Liver (tissue), 9 donors: ENCODE results near the gene LOXL4. TPM values are rescaled to one million over a fixed set of nuclear protein-coding genes. Genes with fewer than 3 reads are reported as not detected.

ENCODE experiments used
- DNase-seq: peaks from one replicate; pipeline ENCODE4 v3.0.0-alpha.2; 2017; ENCODE audit warnings: low spot score
- H3K27ac ChIP-seq, 2 donors: one replicate each; pipeline ENCODE4 v1.7.0; 2013; ENCODE audit warnings: inconsistent platforms in 2 of 2, low read length in 2 of 2, control low read depth in 1 of 2, low read depth in 1 of 2, mild to moderate bottlenecking in 1 of 2
- H3K27me3 ChIP-seq, 4 donors: one replicate each; pipeline versions ENCODE4 v1.6.1 to v1.7.0; 2013; ENCODE audit warnings: low read length in 3 of 4, inconsistent platforms in 1 of 4, mild to moderate bottlenecking in 1 of 4, moderate library complexity in 1 of 4; ENCODE audit not compliant: control insufficient read depth in 4 of 4, insufficient read depth in 4 of 4
- H3K36me3 ChIP-seq, 4 donors: one replicate each; pipeline versions ENCODE4 v1.6.1 to v1.7.0; 2013; ENCODE audit warnings: low read length in 3 of 4, mild to moderate bottlenecking in 3 of 4, low read depth in 1 of 4, moderate library complexity in 1 of 4; ENCODE audit not compliant: control insufficient read depth in 4 of 4, insufficient read depth in 3 of 4
- H3K4me1 ChIP-seq, 4 donors: one replicate each; pipeline versions ENCODE4 v1.6.1 to v1.7.0; 2013; ENCODE audit warnings: low read length in 3 of 4, mild to moderate bottlenecking in 3 of 4, moderate library complexity in 1 of 4; ENCODE audit not compliant: control insufficient read depth in 4 of 4, insufficient read depth in 4 of 4
- H3K4me3 ChIP-seq, 3 donors: one replicate each; pipeline versions ENCODE4 v1.6.1 to v1.7.0; 2013; ENCODE audit warnings: low read length in 3 of 3, control low read depth in 1 of 3, low read depth in 1 of 3, mild to moderate bottlenecking in 1 of 3
- H3K9ac ChIP-seq, 2 donors: one replicate each; pipeline ENCODE4 v1.7.0; 2013; ENCODE audit warnings: low read length in 2 of 2, mild to moderate bottlenecking in 2 of 2, moderate library complexity in 2 of 2, control low read depth in 1 of 2, low read depth in 1 of 2
- H3K9me3 ChIP-seq, 4 donors: one replicate each; pipeline versions ENCODE4 v1.6.1 to v1.7.0; 2013; ENCODE audit warnings: low read length in 3 of 4; ENCODE audit not compliant: control insufficient read depth in 4 of 4
- ATF3 ChIP-seq: IDR thresholded peaks from 2 replicates; pipeline ENCODE4 v1.6.1; 2016; ENCODE audit warnings: antibody characterized with exemption
- GABPA ChIP-seq, 2 donors: IDR thresholded peaks in 1 of 2; conservative IDR thresholded peaks in 1 of 2; 2 replicates each; pipeline ENCODE4 v1.6.1; 2016; ENCODE audit warnings: antibody characterized with exemption in 2 of 2, mild to moderate bottlenecking in 1 of 2, moderate library complexity in 1 of 2
- HNF4A ChIP-seq, 2 donors: conservative IDR thresholded peaks; 2 replicates each; pipeline ENCODE4 v1.6.1; 2016; ENCODE audit warnings: antibody characterized with exemption in 2 of 2, mild to moderate bottlenecking in 2 of 2
- HNF4G ChIP-seq: IDR thresholded peaks from 2 replicates; pipeline ENCODE4 v1.6.1; 2016; ENCODE audit warnings: antibody characterized with exemption
- JUND ChIP-seq, 2 donors: IDR thresholded peaks; 2 replicates each; pipeline ENCODE4 v1.6.1; 2016; ENCODE audit warnings: antibody characterized with exemption in 2 of 2
- NR2F2 ChIP-seq: IDR thresholded peaks from 2 replicates; pipeline ENCODE4 v1.6.1; 2016; ENCODE audit warnings: antibody characterized with exemption
- RAD21 ChIP-seq, 2 donors: IDR thresholded peaks; 2 replicates each; pipeline ENCODE4 v1.6.1; 2016; ENCODE audit warnings: antibody characterized with exemption in 2 of 2, mild to moderate bottlenecking in 2 of 2
- REST ChIP-seq: IDR thresholded peaks from 2 replicates; pipeline ENCODE4 v1.6.1; 2016; ENCODE audit warnings: antibody characterized with exemption, mild to moderate bottlenecking
- RXRA ChIP-seq, 2 donors: IDR thresholded peaks; 2 replicates each; pipeline ENCODE4 v1.6.1; 2017 to 2018; ENCODE audit warnings: antibody characterized with exemption in 2 of 2, mild to moderate bottlenecking in 1 of 2
- SP1 ChIP-seq: IDR thresholded peaks from 2 replicates; pipeline ENCODE4 v1.6.1; 2018; ENCODE audit warnings: antibody characterized with exemption, mild to moderate bottlenecking
- TAF1 ChIP-seq: conservative IDR thresholded peaks from 2 replicates; pipeline ENCODE4 v1.6.1; 2016; ENCODE audit warnings: antibody characterized with exemption, mild to moderate bottlenecking
- YY1 ChIP-seq: IDR thresholded peaks from 2 replicates; pipeline ENCODE4 v1.6.1; 2016; ENCODE audit warnings: antibody characterized with exemption, mild to moderate bottlenecking
- WGBS: extraction: QIAGEN DNeasy Blood & Tissue Kit; methylation state at CpG from one replicate; pipeline ENCODE4 v1.1.7; 2013; 5-methylcytosine and 5-hydroxymethylcytosine counted together
- polyA plus RNA-seq, 2 donors: library from polyadenylated mRNA; stranded (reverse) in 1 of 2; unstranded in 1 of 2; fragments of 200-250 nt in 1 of 2; fragments of >200 nt in 1 of 2; fragmentation: Nextera tagmentation in 1 of 2; extraction: Ambion mirVana in 1 of 2; gene quantifications; one replicate each; pipeline versions ENCODE4 v1.2.1 to v1.2.3, GENCODE V29; 2013 to 2015
- total RNA-seq, 2 donors: library from RNA; depleted of rRNA; stranded (reverse); fragments of >200 nt; gene quantifications; one replicate each; pipeline ENCODE4 v1.2.3, GENCODE V29; 2014
- TF ChIP-seq, protein P1 (sequence below): IDR thresholded peaks from 2 replicates; pipeline ENCODE4 v1.6.1; 2016; ENCODE audit warnings: antibody characterized with exemption
- TF ChIP-seq, protein P2 (sequence below): IDR thresholded peaks from 2 replicates; pipeline ENCODE4 v1.6.1; 2016; ENCODE audit warnings: antibody characterized with exemption
- TF ChIP-seq, protein P3 (sequence below): fragments of 150-350 bp; IDR thresholded peaks from 2 replicates; pipeline ENCODE4 v1.5.1; 2017; ENCODE audit warnings: improper control_type of control experiment, low read depth, low read length; ENCODE audit not compliant: missing input control
- donor health status: healthy.
- donor health status: healthy.
- donor health status: healthy.
- donor health status: healthy.
- donor health status: healthy.

LOXL4 gene
- total and polyA plus RNA-seq, 4 donors = 0.38 to 18.5 (median 1.0) TPM

DNA sequence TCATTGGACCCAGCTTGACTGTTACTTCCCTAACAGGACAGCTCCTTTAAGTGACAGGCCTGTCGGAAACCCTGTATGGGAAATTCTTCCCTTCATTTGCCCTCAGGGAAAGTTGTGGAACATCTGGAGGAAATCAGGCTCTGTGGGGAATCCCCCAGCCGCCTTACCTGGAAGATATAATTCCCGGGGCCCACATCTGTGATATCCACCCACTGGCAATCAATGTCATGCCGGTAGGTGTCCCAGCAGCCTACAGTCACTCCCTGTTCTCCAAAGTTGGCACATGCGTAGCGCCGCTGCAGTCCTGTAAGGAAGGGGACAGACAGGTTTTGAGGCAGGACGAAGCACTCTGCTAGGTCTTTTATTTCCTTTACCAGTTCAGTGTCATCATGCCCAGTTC lies 16.6 kb downstream of the LOXL4 start:
- Histone ChIP-seq H3K27me3 (no peaks in the 10 kb centered on the region), H3K9ac (no peak overlapping the region), H3K4me1 (peaks cover 0 to 8% (median 2%) of the 10 kb centered on the region in 4 donors), H3K27ac (no peak overlapping the region), H3K9me3 (no peaks in the 10 kb centered on the region), H3K36me3 (peaks cover 0 to 13% (median 8%) of the 10 kb centered on the region in 4 donors), H3K4me3 (no peak overlapping the region)
- DNase-seq = peak; percentile 27
- 91% methylated on average over 8 of the region's 8 CpGs for WGBS
- TF ChIP-seq NR2F2 (no peak), GABPA (IDR thresholded peaks at IDR 0.05 in 1 of 2, conservative IDR thresholded peaks at IDR 0.05 in 1 of 2) (no peak)

DNA sequence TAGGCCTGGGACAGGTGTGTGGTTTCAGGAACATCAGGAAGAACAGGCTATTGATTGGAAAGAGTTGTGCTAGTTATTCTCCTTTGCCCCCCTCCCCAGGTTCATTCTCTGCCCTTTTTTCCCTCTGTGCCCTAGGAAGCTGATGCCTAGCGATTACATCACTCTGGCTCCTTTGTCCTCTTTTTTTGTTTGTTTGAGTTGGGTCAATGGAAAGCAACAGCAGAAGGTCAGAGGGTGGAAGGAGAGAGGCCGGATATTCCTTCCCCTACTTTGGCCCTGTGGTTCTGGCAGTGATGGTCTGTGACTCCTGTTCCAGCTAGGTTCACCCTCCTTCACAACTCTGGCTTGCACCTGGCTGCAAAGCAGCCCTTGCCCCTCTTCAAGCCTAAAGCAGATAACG lies 18.9 kb downstream of the LOXL4 start:
- Histone ChIP-seq H3K36me3 (peaks cover 3 to 26% (median 18%) of the 10 kb centered on the region in 4 donors), H3K9ac (no peak overlapping the region), H3K27me3 (no peaks in the 10 kb centered on the region), H3K4me3 (no peak overlapping the region), H3K27ac (no peak overlapping the region), H3K9me3 (no peaks in the 10 kb centered on the region), H3K4me1 (peaks cover 0 to 8% (median 2%) of the 10 kb centered on the region in 4 donors)
- WGBS = 52% methylated on average over 3 of the region's 3 CpGs
- peak; percentile 30 for DNase-seq
- TF ChIP-seq ATF3 = peak; percentile 78
- TF ChIP-seq NR2F2 = peak; percentile 13
- TF ChIP-seq, protein P1, sequence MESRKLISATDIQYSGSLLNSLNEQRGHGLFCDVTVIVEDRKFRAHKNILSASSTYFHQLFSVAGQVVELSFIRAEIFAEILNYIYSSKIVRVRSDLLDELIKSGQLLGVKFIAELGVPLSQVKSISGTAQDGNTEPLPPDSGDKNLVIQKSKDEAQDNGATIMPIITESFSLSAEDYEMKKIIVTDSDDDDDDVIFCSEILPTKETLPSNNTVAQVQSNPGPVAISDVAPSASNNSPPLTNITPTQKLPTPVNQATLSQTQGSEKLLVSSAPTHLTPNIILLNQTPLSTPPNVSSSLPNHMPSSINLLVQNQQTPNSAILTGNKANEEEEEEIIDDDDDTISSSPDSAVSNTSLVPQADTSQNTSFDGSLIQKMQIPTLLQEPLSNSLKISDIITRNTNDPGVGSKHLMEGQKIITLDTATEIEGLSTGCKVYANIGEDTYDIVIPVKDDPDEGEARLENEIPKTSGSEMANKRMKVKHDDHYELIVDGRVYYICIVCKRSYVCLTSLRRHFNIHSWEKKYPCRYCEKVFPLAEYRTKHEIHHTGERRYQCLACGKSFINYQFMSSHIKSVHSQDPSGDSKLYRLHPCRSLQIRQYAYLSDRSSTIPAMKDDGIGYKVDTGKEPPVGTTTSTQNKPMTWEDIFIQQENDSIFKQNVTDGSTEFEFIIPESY = no peak
- TF ChIP-seq RAD21 (IDR thresholded peaks at IDR 0.05) = no peak
- TF ChIP-seq REST = no peak
- TF ChIP-seq, protein P2, sequence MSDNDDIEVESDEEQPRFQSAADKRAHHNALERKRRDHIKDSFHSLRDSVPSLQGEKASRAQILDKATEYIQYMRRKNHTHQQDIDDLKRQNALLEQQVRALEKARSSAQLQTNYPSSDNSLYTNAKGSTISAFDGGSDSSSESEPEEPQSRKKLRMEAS = no peak
- peak; percentile 50 to 68 for TF ChIP-seq RXRA (IDR thresholded peaks at IDR 0.05)
- peak; percentile 38 for TF ChIP-seq SP1
- TF ChIP-seq HNF4G = no peak
- peak; percentile 51 to 62 for TF ChIP-seq HNF4A (conservative IDR thresholded peaks at IDR 0.05)

GRCh38 chr10:98248018-98248417 lies 20.0 kb downstream of the LOXL4 start:
- Histone ChIP-seq H3K9me3 (no peaks in the 10 kb centered on the region), H3K27ac (no peak overlapping the region), H3K9ac (no peak overlapping the region), H3K36me3 (peaks cover 3 to 29% (median 21%) of the 10 kb centered on the region in 4 donors), H3K4me3 (no peak overlapping the region), H3K4me1 (peaks cover 0 to 8% (median 2%) of the 10 kb centered on the region in 4 donors), H3K27me3 (no peaks in the 10 kb centered on the region)
- DNase-seq = no peak
- WGBS = 93% methylated on average over 4 of the region's 4 CpGs
- TF ChIP-seq REST = no peak
- TF ChIP-seq TAF1 = no peak
- TF ChIP-seq JUND (IDR thresholded peaks at IDR 0.05) = no peak
- no peak for TF ChIP-seq SP1
- TF ChIP-seq YY1 = no peak
- TF ChIP-seq, protein P3, sequence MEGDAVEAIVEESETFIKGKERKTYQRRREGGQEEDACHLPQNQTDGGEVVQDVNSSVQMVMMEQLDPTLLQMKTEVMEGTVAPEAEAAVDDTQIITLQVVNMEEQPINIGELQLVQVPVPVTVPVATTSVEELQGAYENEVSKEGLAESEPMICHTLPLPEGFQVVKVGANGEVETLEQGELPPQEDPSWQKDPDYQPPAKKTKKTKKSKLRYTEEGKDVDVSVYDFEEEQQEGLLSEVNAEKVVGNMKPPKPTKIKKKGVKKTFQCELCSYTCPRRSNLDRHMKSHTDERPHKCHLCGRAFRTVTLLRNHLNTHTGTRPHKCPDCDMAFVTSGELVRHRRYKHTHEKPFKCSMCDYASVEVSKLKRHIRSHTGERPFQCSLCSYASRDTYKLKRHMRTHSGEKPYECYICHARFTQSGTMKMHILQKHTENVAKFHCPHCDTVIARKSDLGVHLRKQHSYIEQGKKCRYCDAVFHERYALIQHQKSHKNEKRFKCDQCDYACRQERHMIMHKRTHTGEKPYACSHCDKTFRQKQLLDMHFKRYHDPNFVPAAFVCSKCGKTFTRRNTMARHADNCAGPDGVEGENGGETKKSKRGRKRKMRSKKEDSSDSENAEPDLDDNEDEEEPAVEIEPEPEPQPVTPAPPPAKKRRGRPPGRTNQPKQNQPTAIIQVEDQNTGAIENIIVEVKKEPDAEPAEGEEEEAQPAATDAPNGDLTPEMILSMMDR = no peak
